ENCODE data around the gene LDLRAD3.

DNA sequence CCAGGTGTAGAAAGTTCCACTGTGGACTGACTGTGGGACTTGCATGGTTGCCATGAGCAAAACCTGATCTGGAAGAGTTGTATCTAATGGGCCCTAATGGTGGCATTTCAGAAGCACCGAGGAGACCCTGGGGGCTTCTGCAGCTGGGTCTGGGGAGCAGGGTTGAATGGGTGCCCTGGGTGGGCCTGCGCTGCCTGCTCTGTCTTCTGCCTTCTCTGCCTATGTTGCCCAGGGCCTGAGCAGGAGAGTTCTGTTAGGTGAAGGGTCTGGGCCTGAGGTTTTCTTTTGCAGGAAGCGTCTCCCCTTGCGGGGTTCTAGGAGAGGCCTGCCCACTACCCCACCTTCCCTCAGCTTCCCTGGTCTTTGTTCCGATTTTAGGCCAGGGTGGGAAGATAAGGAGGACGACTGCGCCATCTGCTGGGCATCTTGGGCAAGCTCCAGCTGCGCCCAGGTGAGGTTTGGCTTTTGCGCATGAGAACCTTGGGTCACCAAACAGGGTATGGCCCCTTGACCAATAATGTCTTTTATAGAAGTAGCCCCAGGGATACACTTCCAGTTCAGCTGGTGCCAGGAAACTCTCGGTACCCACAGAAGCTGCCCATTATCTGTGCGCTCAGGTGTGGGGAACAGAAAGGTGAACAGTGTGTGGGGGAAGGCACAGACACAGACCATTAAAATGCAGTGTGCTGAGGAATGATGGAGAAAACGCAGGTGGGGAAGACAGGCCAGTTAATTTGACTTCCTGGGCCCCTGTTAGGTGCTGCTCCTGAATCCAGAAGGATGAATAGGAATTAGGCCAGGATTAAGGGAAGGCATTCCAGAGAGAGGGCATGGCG, 322.1 kb downstream of the LDLRAD3 start:
- TF ChIP-seq, protein P1, sequence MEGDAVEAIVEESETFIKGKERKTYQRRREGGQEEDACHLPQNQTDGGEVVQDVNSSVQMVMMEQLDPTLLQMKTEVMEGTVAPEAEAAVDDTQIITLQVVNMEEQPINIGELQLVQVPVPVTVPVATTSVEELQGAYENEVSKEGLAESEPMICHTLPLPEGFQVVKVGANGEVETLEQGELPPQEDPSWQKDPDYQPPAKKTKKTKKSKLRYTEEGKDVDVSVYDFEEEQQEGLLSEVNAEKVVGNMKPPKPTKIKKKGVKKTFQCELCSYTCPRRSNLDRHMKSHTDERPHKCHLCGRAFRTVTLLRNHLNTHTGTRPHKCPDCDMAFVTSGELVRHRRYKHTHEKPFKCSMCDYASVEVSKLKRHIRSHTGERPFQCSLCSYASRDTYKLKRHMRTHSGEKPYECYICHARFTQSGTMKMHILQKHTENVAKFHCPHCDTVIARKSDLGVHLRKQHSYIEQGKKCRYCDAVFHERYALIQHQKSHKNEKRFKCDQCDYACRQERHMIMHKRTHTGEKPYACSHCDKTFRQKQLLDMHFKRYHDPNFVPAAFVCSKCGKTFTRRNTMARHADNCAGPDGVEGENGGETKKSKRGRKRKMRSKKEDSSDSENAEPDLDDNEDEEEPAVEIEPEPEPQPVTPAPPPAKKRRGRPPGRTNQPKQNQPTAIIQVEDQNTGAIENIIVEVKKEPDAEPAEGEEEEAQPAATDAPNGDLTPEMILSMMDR (conservative IDR thresholded peaks at IDR 0.05 in 1 of 2, IDR thresholded peaks at IDR 0.05 in 1 of 2; ENCODE audit: extremely low read depth in 1 of 2, insufficient read depth in 1 of 2, low read depth in 1 of 2, low read length in 2 of 2) = peak; percentile 85 to 91
- no peak for TF ChIP-seq EZH2 (IDR thresholded peaks at IDR 0.05; ENCODE audit: borderline replicate concordance, low read length)

Data from mammary epithelial cell (primary cell).